ENCODE results near the gene ANGPTL4.

The ANGPTL4 gene

DNA sequence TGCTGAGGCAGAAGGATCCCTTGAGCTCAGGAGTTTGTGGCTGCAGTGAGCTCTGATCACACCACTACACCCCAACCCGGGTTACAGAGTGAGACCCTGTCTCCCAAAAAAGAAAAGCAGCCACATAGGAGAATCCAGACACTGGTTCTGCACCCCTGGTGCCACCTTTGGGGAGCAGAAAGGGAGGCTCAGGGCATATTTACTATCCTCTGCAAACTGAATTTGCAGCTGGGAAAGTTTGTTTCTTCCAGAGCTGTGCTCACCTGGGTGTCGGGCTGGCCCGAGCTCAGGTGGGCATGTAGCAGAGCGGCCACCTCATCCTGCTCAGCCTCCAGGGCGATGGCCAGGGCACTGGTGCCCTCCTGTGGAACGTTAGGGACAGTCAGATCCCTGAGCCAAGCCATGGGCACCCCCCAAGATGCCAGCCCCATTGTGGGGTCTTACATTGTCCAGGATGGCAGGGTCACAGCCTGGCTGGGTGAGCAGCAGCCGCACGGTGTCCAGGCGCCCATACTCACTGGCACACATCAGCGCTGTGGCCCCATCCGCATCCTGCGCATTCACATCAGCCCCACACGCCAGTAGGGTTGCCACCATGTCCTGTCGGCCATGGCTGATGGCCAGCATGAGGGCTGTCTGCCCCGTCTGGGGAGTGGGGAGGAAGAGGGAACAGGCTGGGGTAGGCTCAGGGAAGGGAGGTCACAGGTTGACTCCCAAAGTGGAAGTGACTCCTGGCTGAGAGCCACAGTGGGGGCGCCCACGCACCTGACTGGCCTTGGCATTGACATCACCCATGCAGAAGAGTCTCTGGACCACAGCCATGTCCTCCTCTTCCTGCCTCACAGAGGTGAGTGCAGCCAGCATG is 39.5 kb upstream of the ANGPTL4 start:
- H3K27me3 ChIP-seq (ENCODE audit: insufficient read depth, poor library complexity, severe bottlenecking), result no peaks in the 10 kb centered on the region
- DNase-seq (ENCODE audit: low read depth in 1 of 2, low spot score in 1 of 2), result no peak
- no peak overlapping the region for H3K4me3 ChIP-seq (replicated peaks; ENCODE audit: insufficient read depth, low read length)
- TF ChIP-seq GABPA (IDR thresholded peaks at IDR 0.05; ENCODE audit: low read depth) (no peak), SPI1 (IDR thresholded peaks at IDR 0.05; ENCODE audit: borderline replicate concordance, low read depth) (no peak), CTCF (IDR thresholded peaks at IDR 0.05; ENCODE audit: insufficient read depth, low read length) (no peak), POLR2AphosphoS5 (IDR thresholded peaks at IDR 0.05; ENCODE audit: low read depth) (peak; percentile 39)
- TF ChIP-seq, protein P1, sequence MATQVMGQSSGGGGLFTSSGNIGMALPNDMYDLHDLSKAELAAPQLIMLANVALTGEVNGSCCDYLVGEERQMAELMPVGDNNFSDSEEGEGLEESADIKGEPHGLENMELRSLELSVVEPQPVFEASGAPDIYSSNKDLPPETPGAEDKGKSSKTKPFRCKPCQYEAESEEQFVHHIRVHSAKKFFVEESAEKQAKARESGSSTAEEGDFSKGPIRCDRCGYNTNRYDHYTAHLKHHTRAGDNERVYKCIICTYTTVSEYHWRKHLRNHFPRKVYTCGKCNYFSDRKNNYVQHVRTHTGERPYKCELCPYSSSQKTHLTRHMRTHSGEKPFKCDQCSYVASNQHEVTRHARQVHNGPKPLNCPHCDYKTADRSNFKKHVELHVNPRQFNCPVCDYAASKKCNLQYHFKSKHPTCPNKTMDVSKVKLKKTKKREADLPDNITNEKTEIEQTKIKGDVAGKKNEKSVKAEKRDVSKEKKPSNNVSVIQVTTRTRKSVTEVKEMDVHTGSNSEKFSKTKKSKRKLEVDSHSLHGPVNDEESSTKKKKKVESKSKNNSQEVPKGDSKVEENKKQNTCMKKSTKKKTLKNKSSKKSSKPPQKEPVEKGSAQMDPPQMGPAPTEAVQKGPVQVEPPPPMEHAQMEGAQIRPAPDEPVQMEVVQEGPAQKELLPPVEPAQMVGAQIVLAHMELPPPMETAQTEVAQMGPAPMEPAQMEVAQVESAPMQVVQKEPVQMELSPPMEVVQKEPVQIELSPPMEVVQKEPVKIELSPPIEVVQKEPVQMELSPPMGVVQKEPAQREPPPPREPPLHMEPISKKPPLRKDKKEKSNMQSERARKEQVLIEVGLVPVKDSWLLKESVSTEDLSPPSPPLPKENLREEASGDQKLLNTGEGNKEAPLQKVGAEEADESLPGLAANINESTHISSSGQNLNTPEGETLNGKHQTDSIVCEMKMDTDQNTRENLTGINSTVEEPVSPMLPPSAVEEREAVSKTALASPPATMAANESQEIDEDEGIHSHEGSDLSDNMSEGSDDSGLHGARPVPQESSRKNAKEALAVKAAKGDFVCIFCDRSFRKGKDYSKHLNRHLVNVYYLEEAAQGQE (IDR thresholded peaks at IDR 0.05; ENCODE audit: insufficient replicate concordance, low read depth), result no peak
- H3K27ac ChIP-seq (replicated peaks), result no peak overlapping the region

GRCh38 chr19:8325454-8325853 is 38.5 kb upstream of the ANGPTL4 start:
- no peak for TF ChIP-seq CTCF (IDR thresholded peaks at IDR 0.05; ENCODE audit: insufficient read depth, low read length)
- TF ChIP-seq SPI1 (IDR thresholded peaks at IDR 0.05; ENCODE audit: borderline replicate concordance, low read depth), result no peak
- TF ChIP-seq GABPA (IDR thresholded peaks at IDR 0.05; ENCODE audit: low read depth), result no peak
- no peak for TF ChIP-seq POLR2AphosphoS5 (IDR thresholded peaks at IDR 0.05; ENCODE audit: low read depth)
- TF ChIP-seq, protein P1 (IDR thresholded peaks at IDR 0.05; ENCODE audit: insufficient replicate concordance, low read depth), result no peak
- no peaks in the 10 kb centered on the region for H3K27me3 ChIP-seq (ENCODE audit: insufficient read depth, poor library complexity, severe bottlenecking)
- no peak overlapping the region for H3K27ac ChIP-seq (replicated peaks)
- no peak overlapping the region for H3K4me3 ChIP-seq (replicated peaks; ENCODE audit: insufficient read depth, low read length)
- DNase-seq (ENCODE audit: low read depth in 1 of 2, low spot score in 1 of 2), result no peak

DNA sequence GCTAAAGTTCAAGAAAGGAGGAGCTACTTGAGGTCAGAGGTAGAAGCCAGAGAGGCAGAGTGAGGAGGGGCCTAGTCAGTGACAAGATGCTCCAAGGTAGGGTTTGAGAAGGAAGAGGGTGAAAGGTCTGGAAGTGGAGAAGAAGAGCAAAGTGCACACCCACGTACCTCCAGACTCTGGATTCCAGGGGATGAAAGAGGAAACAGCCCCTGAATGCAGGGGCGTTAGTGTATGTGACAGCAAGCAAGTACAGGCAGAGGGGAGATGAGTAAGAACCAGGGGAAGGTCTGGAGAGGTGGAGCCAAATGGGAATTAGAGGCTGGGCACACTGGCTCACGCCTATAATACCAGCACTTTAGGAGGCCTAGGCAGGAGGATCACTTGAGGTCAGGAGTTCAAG is 34.0 kb upstream of the ANGPTL4 start:
- Histone ChIP-seq H3K27me3 (ENCODE audit: insufficient read depth, poor library complexity, severe bottlenecking) (peaks cover 24% of the 10 kb centered on the region), H3K4me3 (replicated peaks; ENCODE audit: insufficient read depth, low read length) (no peak overlapping the region), H3K27ac (replicated peaks) (no peak overlapping the region)
- TF ChIP-seq, protein P1 (IDR thresholded peaks at IDR 0.05; ENCODE audit: insufficient replicate concordance, low read depth), result no peak
- TF ChIP-seq POLR2AphosphoS5 (IDR thresholded peaks at IDR 0.05; ENCODE audit: low read depth) (no peak), SPI1 (IDR thresholded peaks at IDR 0.05; ENCODE audit: borderline replicate concordance, low read depth) (no peak), CTCF (IDR thresholded peaks at IDR 0.05; ENCODE audit: insufficient read depth, low read length) (no peak), GABPA (IDR thresholded peaks at IDR 0.05; ENCODE audit: low read depth) (no peak)
- DNase-seq (ENCODE audit: low read depth in 1 of 2, low spot score in 1 of 2), result no peak
